HepG2 (cell line): Measurements from ENCODE around the gene RIPPLY1. TPM values are rescaled to one million over a fixed set of nuclear protein-coding genes. Genes with fewer than 3 reads are reported as not detected.
A peak's percentile ranks its signal among the peaks of the same experiment; 100 is the strongest.

Source experiments
- CTCF ChIP-seq: sonication (generic); formaldehyde crosslinking; IDR thresholded peaks from 2 replicates; pipeline ENCODE4 v1.5.0; 2020; ENCODE audit warnings: mild to moderate bottlenecking, missing genetic modification reagents, moderate library complexity
- HOXA3 ChIP-seq: sonication (generic); formaldehyde crosslinking; IDR thresholded peaks from 2 replicates; pipeline ENCODE4 v1.5.0; 2020; ENCODE audit warnings: missing genetic modification reagents
- NAIF1 ChIP-seq: sonication (generic); formaldehyde crosslinking; IDR thresholded peaks from 2 replicates; pipeline ENCODE4 v1.5.0; 2020; ENCODE audit warnings: mild to moderate bottlenecking, missing genetic modification reagents, borderline replicate concordance
- PHF21A ChIP-seq: sonication (generic); formaldehyde crosslinking; IDR thresholded peaks from 2 replicates; pipeline ENCODE4 v1.5.0; 2020; ENCODE audit warnings: mild to moderate bottlenecking, missing genetic modification reagents
- RARA ChIP-seq: IDR thresholded peaks from 2 replicates; pipeline ENCODE4 v1.6.1; 2016; ENCODE audit warnings: missing genetic modification reagents, missing compliant biosample characterization
- ZMAT3 ChIP-seq: sonication (generic); formaldehyde crosslinking; conservative IDR thresholded peaks from 2 replicates; pipeline ENCODE4 v1.7.0; 2021; ENCODE audit warnings: missing genetic modification reagents
- ZNF496 ChIP-seq: sonication (generic); formaldehyde crosslinking; IDR thresholded peaks from 2 replicates; pipeline ENCODE4 v1.8.1; 2023; ENCODE audit warnings: mild to moderate bottlenecking, moderate library complexity, missing genetic modification reagents; ENCODE audit not compliant: insufficient replicate concordance
- ZNF710 ChIP-seq: sonication (generic); formaldehyde crosslinking; IDR thresholded peaks from 2 replicates; pipeline ENCODE4 v1.5.0; 2020; ENCODE audit warnings: mild to moderate bottlenecking, missing genetic modification reagents, borderline replicate concordance
- polyA plus RNA-seq, 8 experiments: library from polyadenylated mRNA; depleted of rRNA in 3 of 8; stranded (reverse) in 7 of 8; unstranded in 1 of 8; fragments of >200 nt; fragmentation: Illumina TruSeq in 4 of 8; extraction: Trizol in 4 of 8; gene quantifications; 2 replicates each; pipeline versions ENCODE4 v1.2.1 to v1.2.3, GENCODE V29; 2011 to 2016; ENCODE audit warnings: low read depth in 4 of 8, missing spikeins in 1 of 8, mixed read lengths in 1 of 8; ENCODE audit not compliant: insufficient read depth in 1 of 8
- total RNA-seq, 5 experiments: library from RNA; depleted of rRNA; stranded (reverse); fragments of >200 nt; fragmentation: Illumina TruSeq; extraction: Trizol; gene quantifications; 2 replicates each; pipeline ENCODE4 v1.2.3, GENCODE V29; 2016; ENCODE audit warnings: low read depth in 1 of 5
- TF ChIP-seq, protein P1 (sequence below): sonication (generic); formaldehyde crosslinking; IDR thresholded peaks from 2 replicates; pipeline ENCODE4 v1.5.1; 2020; ENCODE audit warnings: mild to moderate bottlenecking, missing genetic modification reagents, moderate library complexity
- TF ChIP-seq, protein P2 (sequence below), 2 experiments: sonication (generic) in 1 of 2; formaldehyde crosslinking in 1 of 2; IDR thresholded peaks; 2 replicates each; pipeline versions ENCODE4 v1.4.0 to v1.6.1; 2016 to 2020; ENCODE audit warnings: borderline replicate concordance in 1 of 2, low read depth in 1 of 2, mild to moderate bottlenecking in 1 of 2, missing genetic modification reagents in 1 of 2
- TF ChIP-seq, protein P3 (sequence below): IDR thresholded peaks from 2 replicates; pipeline ENCODE4 v1.6.1; 2016
- TF ChIP-seq, protein P4 (sequence below): sonication (generic); formaldehyde crosslinking; IDR thresholded peaks from 2 replicates; pipeline ENCODE4 v1.8.0; 2022; ENCODE audit warnings: missing genetic modification reagents, mild to moderate bottlenecking, moderate library complexity, borderline replicate concordance

RIPPLY1 gene
- total and polyA plus RNA-seq, 2 of the 13 experiments (the other 11 are each of a cell fraction or from before 2014, with no cell fraction given), result 0.41 to 0.49 TPM

DNA sequence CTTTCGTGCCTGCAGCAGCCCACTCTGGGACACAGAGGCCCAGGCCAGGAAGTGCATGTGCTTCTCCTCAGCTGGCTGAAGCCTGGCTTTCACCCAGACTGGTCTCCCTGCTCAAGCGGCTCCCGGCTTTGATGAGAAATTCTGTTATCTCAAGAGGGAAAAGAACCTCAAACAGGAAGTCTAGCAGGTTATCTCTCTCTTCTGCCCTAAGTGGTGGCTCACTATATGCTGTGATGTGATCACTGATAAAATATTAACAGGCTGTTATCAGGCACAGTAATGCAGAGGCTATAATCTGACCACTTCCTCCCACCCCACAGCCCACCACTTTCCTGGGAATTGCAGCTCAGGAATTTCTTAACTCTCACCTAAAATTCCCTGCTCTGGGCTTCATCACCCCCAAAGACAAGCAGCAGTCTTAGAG lies 30.4 kb upstream of the RIPPLY1 start (continued):
- TF ChIP-seq, protein P1, sequence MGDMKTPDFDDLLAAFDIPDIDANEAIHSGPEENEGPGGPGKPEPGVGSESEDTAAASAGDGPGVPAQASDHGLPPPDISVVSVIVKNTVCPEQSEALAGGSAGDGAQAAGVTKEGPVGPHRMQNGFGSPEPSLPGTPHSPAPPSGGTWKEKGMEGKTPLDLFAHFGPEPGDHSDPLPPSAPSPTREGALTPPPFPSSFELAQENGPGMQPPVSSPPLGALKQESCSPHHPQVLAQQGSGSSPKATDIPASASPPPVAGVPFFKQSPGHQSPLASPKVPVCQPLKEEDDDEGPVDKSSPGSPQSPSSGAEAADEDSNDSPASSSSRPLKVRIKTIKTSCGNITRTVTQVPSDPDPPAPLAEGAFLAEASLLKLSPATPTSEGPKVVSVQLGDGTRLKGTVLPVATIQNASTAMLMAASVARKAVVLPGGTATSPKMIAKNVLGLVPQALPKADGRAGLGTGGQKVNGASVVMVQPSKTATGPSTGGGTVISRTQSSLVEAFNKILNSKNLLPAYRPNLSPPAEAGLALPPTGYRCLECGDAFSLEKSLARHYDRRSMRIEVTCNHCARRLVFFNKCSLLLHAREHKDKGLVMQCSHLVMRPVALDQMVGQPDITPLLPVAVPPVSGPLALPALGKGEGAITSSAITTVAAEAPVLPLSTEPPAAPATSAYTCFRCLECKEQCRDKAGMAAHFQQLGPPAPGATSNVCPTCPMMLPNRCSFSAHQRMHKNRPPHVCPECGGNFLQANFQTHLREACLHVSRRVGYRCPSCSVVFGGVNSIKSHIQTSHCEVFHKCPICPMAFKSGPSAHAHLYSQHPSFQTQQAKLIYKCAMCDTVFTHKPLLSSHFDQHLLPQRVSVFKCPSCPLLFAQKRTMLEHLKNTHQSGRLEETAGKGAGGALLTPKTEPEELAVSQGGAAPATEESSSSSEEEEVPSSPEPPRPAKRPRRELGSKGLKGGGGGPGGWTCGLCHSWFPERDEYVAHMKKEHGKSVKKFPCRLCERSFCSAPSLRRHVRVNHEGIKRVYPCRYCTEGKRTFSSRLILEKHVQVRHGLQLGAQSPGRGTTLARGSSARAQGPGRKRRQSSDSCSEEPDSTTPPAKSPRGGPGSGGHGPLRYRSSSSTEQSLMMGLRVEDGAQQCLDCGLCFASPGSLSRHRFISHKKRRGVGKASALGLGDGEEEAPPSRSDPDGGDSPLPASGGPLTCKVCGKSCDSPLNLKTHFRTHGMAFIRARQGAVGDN, result peak; percentile 83
- TF ChIP-seq HOXA3 (CRISPR knock-in tag) (0 out of 2 replicates have a peak, but pooled peaks have one; percentile 27), ZNF710 (CRISPR knock-in tag) (no peak), PHF21A (CRISPR knock-in tag) (0 out of 2 replicates have a peak, but pooled peaks have one; percentile 38), NAIF1 (CRISPR knock-in tag) (no peak), RARA (CRISPR knock-in tag) (peak; percentile 26; the same call in 1 of the 2 replicates), CTCF (no peak), ZMAT3 (CRISPR knock-in tag) (no peak), ZNF496 (CRISPR knock-in tag) (no peak)
- TF ChIP-seq, protein P2, sequence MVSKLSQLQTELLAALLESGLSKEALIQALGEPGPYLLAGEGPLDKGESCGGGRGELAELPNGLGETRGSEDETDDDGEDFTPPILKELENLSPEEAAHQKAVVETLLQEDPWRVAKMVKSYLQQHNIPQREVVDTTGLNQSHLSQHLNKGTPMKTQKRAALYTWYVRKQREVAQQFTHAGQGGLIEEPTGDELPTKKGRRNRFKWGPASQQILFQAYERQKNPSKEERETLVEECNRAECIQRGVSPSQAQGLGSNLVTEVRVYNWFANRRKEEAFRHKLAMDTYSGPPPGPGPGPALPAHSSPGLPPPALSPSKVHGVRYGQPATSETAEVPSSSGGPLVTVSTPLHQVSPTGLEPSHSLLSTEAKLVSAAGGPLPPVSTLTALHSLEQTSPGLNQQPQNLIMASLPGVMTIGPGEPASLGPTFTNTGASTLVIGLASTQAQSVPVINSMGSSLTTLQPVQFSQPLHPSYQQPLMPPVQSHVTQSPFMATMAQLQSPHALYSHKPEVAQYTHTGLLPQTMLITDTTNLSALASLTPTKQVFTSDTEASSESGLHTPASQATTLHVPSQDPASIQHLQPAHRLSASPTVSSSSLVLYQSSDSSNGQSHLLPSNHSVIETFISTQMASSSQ (IDR thresholded peaks at IDR 0.05; ENCODE audit: low read depth), result peak; percentile 54; the same call in 1 of the 2 replicates
- TF ChIP-seq, protein P2 (CRISPR knock-in tag; IDR thresholded peaks at IDR 0.05; ENCODE audit: borderline replicate concordance), result peak; percentile 77; the same call in 1 of the 2 replicates
- TF ChIP-seq, protein P3, sequence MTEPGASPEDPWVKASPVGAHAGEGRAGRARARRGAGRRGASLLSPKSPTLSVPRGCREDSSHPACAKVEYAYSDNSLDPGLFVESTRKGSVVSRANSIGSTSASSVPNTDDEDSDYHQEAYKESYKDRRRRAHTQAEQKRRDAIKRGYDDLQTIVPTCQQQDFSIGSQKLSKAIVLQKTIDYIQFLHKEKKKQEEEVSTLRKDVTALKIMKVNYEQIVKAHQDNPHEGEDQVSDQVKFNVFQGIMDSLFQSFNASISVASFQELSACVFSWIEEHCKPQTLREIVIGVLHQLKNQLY, result no peak
- TF ChIP-seq, protein P4, sequence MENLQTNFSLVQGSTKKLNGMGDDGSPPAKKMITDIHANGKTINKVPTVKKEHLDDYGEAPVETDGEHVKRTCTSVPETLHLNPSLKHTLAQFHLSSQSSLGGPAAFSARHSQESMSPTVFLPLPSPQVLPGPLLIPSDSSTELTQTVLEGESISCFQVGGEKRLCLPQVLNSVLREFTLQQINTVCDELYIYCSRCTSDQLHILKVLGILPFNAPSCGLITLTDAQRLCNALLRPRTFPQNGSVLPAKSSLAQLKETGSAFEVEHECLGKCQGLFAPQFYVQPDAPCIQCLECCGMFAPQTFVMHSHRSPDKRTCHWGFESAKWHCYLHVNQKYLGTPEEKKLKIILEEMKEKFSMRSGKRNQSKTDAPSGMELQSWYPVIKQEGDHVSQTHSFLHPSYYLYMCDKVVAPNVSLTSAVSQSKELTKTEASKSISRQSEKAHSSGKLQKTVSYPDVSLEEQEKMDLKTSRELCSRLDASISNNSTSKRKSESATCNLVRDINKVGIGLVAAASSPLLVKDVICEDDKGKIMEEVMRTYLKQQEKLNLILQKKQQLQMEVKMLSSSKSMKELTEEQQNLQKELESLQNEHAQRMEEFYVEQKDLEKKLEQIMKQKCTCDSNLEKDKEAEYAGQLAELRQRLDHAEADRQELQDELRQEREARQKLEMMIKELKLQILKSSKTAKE (CRISPR knock-in tag), result 0 out of 2 replicates have a peak, but pooled peaks have one; percentile 33
